Stimulated activated CD4-positive, alpha-beta T cell treated with anti-CD3 and anti-CD28 coated beads, Interleukin-1b, Interleukin-23, amount 100 ng/mL, for 1 hour (primary cell): ENCODE results near the gene SLC6A2.

Source experiments
- DNase-seq, 2 donors: peaks; one replicate each; pipeline ENCODE4 v3.0.0-alpha.2; 2020; ENCODE audit warnings: low read depth in 2 of 2

Gene SLC6A2

DNA sequence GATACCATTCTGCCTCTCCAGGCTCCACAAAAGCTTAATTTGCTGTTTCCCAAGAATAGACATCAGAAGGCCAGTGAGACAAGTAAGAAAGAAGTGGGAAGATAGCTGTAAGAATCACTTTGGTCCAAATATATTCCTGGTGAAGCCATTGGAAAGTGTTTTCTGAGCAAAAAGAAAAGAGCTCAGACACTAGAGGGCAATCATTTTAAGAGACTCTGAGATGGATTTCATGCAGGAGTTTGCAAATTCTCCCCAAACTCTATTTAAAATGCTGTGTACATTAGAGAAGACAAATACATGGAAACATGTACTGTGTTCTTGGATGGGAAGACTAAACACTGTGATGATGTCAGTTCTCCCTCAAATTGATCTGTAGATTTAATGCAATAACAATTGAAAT is 8.0 kb upstream of the SLC6A2 start:
- no peak for DNase-seq

- no peak for DNase-seq
These were observed 3.7 kb upstream of the SLC6A2 start for GRCh38 chr16:55651841-55652824.

- DNase-seq: no peak
These were observed 2.7 kb upstream of the SLC6A2 start for GRCh38 chr16:55653106-55653505.

- no peak for DNase-seq
These were observed 349 bp upstream of the SLC6A2 start for GRCh38 chr16:55655381-55655896.

DNA sequence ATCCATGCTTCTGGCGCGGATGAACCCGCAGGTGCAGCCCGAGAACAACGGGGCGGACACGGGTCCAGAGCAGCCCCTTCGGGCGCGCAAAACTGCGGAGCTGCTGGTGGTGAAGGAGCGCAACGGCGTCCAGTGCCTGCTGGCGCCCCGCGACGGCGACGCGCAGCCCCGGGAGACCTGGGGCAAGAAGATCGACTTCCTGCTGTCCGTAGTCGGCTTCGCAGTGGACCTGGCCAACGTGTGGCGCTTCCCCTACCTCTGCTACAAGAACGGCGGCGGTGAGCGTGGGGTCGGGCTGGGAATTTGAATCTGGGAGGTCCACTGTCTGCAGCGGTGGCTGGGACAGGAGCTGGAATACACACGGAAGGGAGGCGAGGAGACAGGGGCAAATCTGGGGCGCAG is 904 bp downstream of the SLC6A2 start:
- no peak for DNase-seq

DNA sequence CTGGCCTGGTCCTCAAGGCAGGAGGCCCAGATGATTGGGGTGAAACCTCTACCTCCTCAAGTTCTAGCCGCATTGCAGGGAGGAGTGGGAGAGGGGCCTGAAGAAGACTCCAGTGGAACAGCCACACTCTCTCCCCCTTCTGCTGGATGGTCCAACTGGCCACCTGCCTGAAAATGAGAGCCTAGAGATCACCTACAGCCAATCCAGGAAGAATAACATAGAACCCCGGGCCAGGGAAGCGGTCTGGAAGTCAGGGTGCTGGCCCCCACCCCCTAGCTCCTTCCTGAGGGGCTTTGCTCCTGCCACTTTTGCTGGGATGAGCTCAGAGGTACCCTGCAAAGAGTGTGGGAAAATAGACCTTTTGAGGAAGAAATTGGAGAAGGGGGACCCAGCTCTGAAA is 1.8 kb downstream of the SLC6A2 start:
- DNase-seq: no peak

- DNase-seq: no peak
These were observed 3.2 kb downstream of the SLC6A2 start for GRCh38 chr16:55658898-55659420.

- DNase-seq: no peak
These were observed 4.2 kb downstream of the SLC6A2 start for GRCh38 chr16:55660026-55660425.

- no peak for DNase-seq
These were observed 5.0 kb downstream of the SLC6A2 start for GRCh38 chr16:55660828-55661227.

- no peak for DNase-seq
These were observed 6.3 kb downstream of the SLC6A2 start for GRCh38 chr16:55661941-55662643.

DNA sequence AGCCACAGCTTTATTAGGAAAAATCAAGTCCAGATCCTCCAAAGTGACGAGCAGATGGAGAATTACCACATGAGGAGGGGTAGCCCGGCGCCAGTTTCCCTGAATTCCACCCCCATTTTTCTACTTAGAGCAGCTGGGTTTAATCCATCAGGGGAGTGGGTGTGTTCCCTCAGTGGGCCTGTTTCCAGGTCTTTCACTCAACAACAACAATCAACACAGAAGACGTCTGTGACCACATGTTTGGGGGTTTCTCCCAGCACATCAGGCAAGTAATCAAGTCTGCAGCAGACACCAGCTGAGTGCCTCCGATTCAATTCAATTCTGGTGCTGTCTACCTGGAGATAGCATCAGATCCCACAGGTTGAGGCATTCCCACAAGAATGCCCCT is 6.8 kb downstream of the SLC6A2 start:
- no peak for DNase-seq

GRCh38 chr16:55663225-55663624 is 7.4 kb downstream of the SLC6A2 start:
- DNase-seq: no peak

- DNase-seq: no peak
These were observed 8.2 kb downstream of the SLC6A2 start for GRCh38 chr16:55663765-55664677.

DNA sequence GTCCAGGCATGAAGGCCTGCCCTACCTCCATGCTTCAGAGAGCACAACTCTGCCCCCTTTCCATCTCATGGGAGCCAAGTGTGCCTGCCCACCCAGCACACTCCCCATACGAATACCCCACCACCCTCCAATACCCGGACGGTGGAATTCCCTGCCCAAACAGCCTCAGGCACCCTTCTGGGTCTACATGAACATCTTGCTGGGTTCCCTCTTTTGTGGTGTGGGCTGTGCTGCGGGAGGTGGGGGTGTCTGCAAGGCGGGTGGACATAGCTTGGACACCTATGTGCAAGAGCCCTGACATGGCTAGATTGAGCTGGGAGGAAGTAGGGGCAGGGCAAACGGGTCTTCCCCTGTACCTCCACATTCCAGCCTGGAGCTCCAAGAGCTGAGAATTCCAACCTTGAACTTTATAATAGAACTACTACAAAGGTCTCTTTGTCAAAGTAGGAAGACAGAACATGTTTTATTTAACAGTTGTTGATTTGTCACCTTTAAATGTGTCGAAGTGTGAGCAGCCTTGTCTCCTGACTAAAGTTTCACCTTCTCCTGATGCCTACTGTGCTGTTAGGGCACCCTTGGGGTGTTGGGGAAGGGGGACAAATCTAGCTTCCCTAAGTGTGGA is 9.1 kb downstream of the SLC6A2 start:
- no peak for DNase-seq

- no peak for DNase-seq
These were observed 9.7 kb downstream of the SLC6A2 start for GRCh38 chr16:55665511-55665910.

GRCh38 chr16:55666012-55666411 is 10.2 kb downstream of the SLC6A2 start:
- no peak for DNase-seq

GRCh38 chr16:55667753-55668152 is 12.0 kb downstream of the SLC6A2 start:
- no peak for DNase-seq

DNA sequence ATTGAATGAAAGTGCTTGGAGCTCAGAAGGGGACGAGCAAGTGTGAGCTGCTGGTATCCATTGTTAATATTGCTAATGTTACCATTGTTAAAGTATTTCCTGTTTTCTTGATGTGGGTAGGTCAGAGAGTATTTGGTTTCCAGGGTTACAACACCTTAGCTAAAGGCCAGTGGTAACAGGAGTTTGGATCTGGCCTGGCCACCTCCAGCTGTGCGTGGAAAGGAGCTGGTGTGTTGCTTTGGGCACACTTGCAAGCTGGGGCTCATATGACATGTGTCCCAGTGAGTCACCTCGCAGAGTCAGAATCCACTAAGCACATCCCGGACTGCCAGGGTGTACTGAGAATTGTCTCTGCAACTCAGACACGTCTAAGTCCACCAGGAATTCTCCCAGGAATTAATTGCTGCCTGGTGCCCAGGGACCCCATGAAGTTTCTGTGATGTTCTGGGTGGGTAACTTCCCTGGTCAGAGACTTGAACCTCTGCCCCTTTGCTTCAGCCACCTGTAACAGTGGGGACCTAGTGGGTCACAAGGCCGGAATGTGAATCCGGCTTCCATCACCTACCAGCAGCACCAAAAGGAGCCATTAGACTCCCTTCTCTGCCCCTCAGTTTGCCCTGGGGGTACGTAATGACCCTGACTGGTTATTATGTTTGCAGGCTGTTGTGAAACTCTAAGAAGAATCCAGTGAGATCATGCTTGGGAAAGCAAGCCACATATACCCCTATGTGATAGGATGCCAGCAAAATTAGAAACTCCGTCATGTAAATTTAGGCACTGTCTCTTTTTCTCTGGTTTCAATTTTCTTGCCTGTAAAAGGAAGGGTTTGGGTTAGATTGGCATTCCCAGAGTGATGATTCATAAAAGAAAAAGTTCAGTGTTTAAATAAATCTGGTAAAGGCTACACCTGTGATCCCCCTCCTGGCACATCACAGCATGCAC is 12.8 kb downstream of the SLC6A2 start:
- DNase-seq: no peak

DNA sequence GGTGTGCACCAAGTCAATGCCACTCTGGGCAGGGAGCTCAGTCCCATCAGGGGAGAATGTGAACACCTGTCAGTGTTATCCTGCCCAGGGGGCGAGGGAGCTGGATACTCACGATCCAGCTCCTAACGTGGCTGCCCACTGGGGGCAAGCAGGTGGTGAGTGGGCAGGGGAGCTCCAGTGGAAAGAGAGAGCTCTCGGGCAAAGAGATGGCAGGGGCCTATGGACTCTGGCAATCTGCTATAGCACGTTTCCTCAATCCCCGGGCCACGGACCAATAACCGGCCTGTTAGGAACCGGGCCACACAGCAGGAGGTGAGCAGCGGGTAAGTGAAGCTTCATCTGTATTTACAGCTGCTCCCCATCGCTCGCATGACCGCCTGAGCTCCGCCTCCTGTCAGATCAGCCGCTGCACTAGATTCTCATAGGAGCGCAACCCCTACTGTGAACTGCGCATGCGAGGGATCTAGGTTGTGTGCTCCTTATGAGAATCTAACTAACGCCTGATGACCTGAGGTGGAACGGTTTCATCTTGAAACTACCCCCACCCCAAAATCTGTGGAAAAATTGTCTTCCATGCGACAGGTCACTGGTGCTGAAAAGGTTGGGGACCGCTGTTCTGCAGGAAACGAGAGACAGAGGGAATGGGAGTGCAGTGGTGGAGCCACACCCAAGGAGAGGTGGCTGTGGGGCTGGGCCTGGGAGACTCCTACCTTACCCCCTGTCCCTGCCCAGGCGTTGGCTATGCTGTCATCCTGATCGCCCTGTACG is 15.6 kb downstream of the SLC6A2 start:
- no peak for DNase-seq
